K562 (cell line): ENCODE measurements around the gene STON2. TPM values are rescaled to one million over a fixed set of nuclear protein-coding genes. Genes with fewer than 3 reads are reported as not detected.

ENCODE experiments used
- ATAC-seq: fragments of 200-7000 bp; cut with Tn5 transposase; 3 replicates; pipeline ENCODE4 v1.9.1; 2020; ENCODE audit warnings: moderate library complexity
- BruUV-seq: library from RNA; stranded (reverse); fragments of 400-500 nt; replicated peaks from 2 replicates; lab custom pipeline; 2021; lab: Mats Ljungman, UMichigan
- CTCF ChIA-PET: fragments of 300-600 bp; formaldehyde crosslinking; extraction: SDS; loops from one replicate; lab custom pipeline; 2021; ENCODE audit warnings: low intra/inter-chr PET ratio; lab: Yijun Ruan, JAX
- POLR2A ChIA-PET: fragments of 300-600, 350-650 bp; sonication (Branson Sonifier 250); formaldehyde crosslinking; extraction: SDS; loops from one replicate; lab custom pipeline; 2021; ENCODE audit warnings: antibody characterized with exemption, inconsistent platforms; lab: Yijun Ruan, JAX
- DNase-seq, 4 experiments: peaks; one replicate each; pipeline versions ENCODE4 v3.0.0 to v3.0.0-alpha.2; 2011 to 2018; ENCODE audit warnings: low spot score in 3 of 4, mixed read lengths in 3 of 4; ENCODE audit errors: extremely low read depth in 1 of 4
- FAIRE-seq: peaks from 2 replicates; lab custom pipeline; 2011; peaks lifted over from hg19 to GRCh38; lab: Jason Lieb, UNC
- H2AFZ ChIP-seq: 2 replicates; pipeline ENCODE4 v1.6.0; 2011; ENCODE audit warnings: low read depth, low read length, control low read depth, inconsistent platforms
- H3K27ac ChIP-seq: fragments of 200-600 bp; 3 replicates; pipeline ENCODE4 v1.8.0; 2011; ENCODE audit warnings: low read depth, mild to moderate bottlenecking, control low read depth, inconsistent platforms, low read length, moderate library complexity, mixed read lengths; ENCODE audit errors: extremely low read depth
- H3K27me3 ChIP-seq, 2 experiments: fragments of 300-600 bp in 1 of 2; 2 replicates in 1 of 2; 3 replicates in 1 of 2; pipeline versions ENCODE4 v1.6.0 to v1.8.0; 2011; ENCODE audit warnings: inconsistent platforms in 2 of 2, low read length in 2 of 2, mild to moderate bottlenecking in 1 of 2, mixed read lengths in 1 of 2, moderate library complexity in 1 of 2; ENCODE audit not compliant: control insufficient read depth in 2 of 2, insufficient read depth in 2 of 2
- H3K36me3 ChIP-seq: fragments of 300-600 bp; 3 replicates; pipeline ENCODE4 v1.8.0; 2011; ENCODE audit warnings: mild to moderate bottlenecking, low read length, inconsistent platforms; ENCODE audit not compliant: control insufficient read depth, insufficient read depth
- H3K4me1 ChIP-seq, 2 experiments: fragments of 200-600 bp in 1 of 2; replicated peaks in 1 of 2; 2 replicates in 1 of 2; 3 replicates in 1 of 2; pipeline versions ENCODE4 v1.5.1 to v1.8.0; 2011; ENCODE audit warnings: inconsistent platforms in 2 of 2, low read length in 2 of 2, mild to moderate bottlenecking in 1 of 2, mixed read lengths in 1 of 2, moderate library complexity in 1 of 2; ENCODE audit not compliant: control insufficient read depth in 2 of 2, insufficient read depth in 2 of 2
- H3K4me2 ChIP-seq: 2 replicates; pipeline ENCODE4 v1.6.1; 2011; ENCODE audit warnings: low read length, control low read depth, inconsistent platforms, mixed read lengths; ENCODE audit not compliant: insufficient read depth
- H3K4me3 ChIP-seq: fragments of 200-600 bp; sonication (generic), shearing (Covaris generic); 2 replicates; pipeline ENCODE4 v1.5.1; 2016; ENCODE audit warnings: control low read depth, inconsistent platforms
- H3K79me2 ChIP-seq: fragments of 200-600 bp; 3 replicates; pipeline ENCODE4 v1.8.0; 2011; ENCODE audit warnings: low read length, inconsistent platforms; ENCODE audit not compliant: control insufficient read depth, insufficient read depth
- H3K9ac ChIP-seq, 2 experiments: 2 replicates each; pipeline versions ENCODE4 v1.6.0 to v1.6.1; 2011; ENCODE audit warnings: low read depth in 2 of 2, low read length in 2 of 2, control low read depth in 1 of 2, inconsistent platforms in 1 of 2, mild to moderate bottlenecking in 1 of 2, mixed read lengths in 1 of 2; ENCODE audit not compliant: insufficient read depth in 1 of 2
- H3K9me1 ChIP-seq: one replicate; pipeline ENCODE4 v1.6.0; 2011; ENCODE audit warnings: inconsistent platforms, mild to moderate bottlenecking, low read length, moderate library complexity; ENCODE audit not compliant: control insufficient read depth, insufficient read depth
- H3K9me3 ChIP-seq: replicated peaks from 2 replicates; pipeline ENCODE4 v1.5.1; 2011; ENCODE audit warnings: low read depth, low read length, inconsistent platforms; ENCODE audit not compliant: control insufficient read depth, insufficient read depth
- H4K20me1 ChIP-seq: replicated peaks from 2 replicates; pipeline ENCODE4 v1.6.1; 2011; ENCODE audit warnings: low read length, inconsistent platforms, mixed read lengths; ENCODE audit not compliant: control insufficient read depth, insufficient read depth
- EGR1 ChIP-seq: fragments of 450-650 bp; conservative IDR thresholded peaks from 2 replicates; pipeline ENCODE4 v1.6.1; 2017; ENCODE audit warnings: mild to moderate bottlenecking
- KLF13 ChIP-seq: fragments of 450-650 bp; IDR thresholded peaks from 2 replicates; pipeline ENCODE4 v1.6.1; 2016; ENCODE audit warnings: missing genetic modification characterization, low read depth, mild to moderate bottlenecking, missing compliant biosample characterization, moderate library complexity, borderline replicate concordance
- STAT5B ChIP-seq: fragments of 250-450 bp; sonication (Bioruptor Pico); IDR thresholded peaks from 2 replicates; pipeline ENCODE4 v1.8.0; 2021; ENCODE audit warnings: mild to moderate bottlenecking, inconsistent platforms
- WGBS: fragments of 100-300 bp; shearing (Covaris generic); methylation state at CpG from one replicate; pipeline ENCODE4 v1.1.6; 2016; ENCODE audit warnings: low coverage, mixed read lengths; ENCODE audit not compliant: insufficient coverage; ENCODE audit errors: missing lambda C conversion rate; 5-methylcytosine and 5-hydroxymethylcytosine counted together
- in situ Hi-C: fragments of 300-500 bp; cut with MboI; formaldehyde crosslinking; loops from 4 replicates; pipeline ENCODE4 v1.15.0; 2018; ENCODE audit warnings: inconsistent platforms, mixed read lengths
- intact Hi-C: fragments of 100-400 bp; cut with micrococcal nuclease; formaldehyde crosslinking; loops from 2 replicates; pipeline ENCODE4 v1.14.2; 2022
- polyA plus RNA-seq, 8 experiments: library from polyadenylated mRNA; depleted of rRNA in 4 of 8; stranded (reverse) in 5 of 8; unstranded in 3 of 8; fragments of >200 nt; fragmentation: Nextera tagmentation in 2 of 8; fragmentation: Illumina TruSeq in 1 of 8; extraction: Ambion mirVana in 2 of 8; extraction: Trizol in 1 of 8; gene quantifications; 2 replicates each; pipeline versions ENCODE4 v1.2.1 to v1.2.3, GENCODE V29; 2011 to 2014; ENCODE audit warnings: inconsistent platforms in 1 of 8, missing spikeins in 1 of 8
- total RNA-seq, 7 experiments: library from RNA; depleted of rRNA in 6 of 7; stranded (reverse); fragments of >200 nt in 6 of 7; fragmentation: Illumina TruSeq in 2 of 7; extraction: Trizol in 2 of 7; gene quantifications; 2 replicates each; pipeline versions ENCODE4 v1.2.1 to v1.2.3, GENCODE V29; 2011 to 2021; ENCODE audit warnings: low replicate concordance in 1 of 7
- TF ChIP-seq, protein P1 (sequence below), 3 experiments: IDR thresholded peaks in 2 of 3; conservative IDR thresholded peaks in 1 of 3; 2 replicates each; pipeline ENCODE4 v1.5.1; 2011 to 2012; ENCODE audit warnings: low read length in 3 of 3, mild to moderate bottlenecking in 3 of 3, control low read depth in 2 of 3, improper control_type of control experiment in 1 of 3, inconsistent platforms in 1 of 3, low read depth in 1 of 3, mixed read lengths in 1 of 3, moderate library complexity in 1 of 3; ENCODE audit not compliant: insufficient read depth in 2 of 3
- TF ChIP-seq, protein P2 (sequence below): fragments of 150-350 bp; IDR thresholded peaks from 2 replicates; pipeline ENCODE4 v1.6.1; 2014; ENCODE audit warnings: low read depth, mild to moderate bottlenecking, low read length, borderline replicate concordance

Gene STON2
- total and polyA plus RNA-seq, 9 of the 15 experiments (the other 6 are each of a cell fraction or from before 2014, with no cell fraction given), result 7.8 to 99.3 (median 53.5) TPM

DNA sequence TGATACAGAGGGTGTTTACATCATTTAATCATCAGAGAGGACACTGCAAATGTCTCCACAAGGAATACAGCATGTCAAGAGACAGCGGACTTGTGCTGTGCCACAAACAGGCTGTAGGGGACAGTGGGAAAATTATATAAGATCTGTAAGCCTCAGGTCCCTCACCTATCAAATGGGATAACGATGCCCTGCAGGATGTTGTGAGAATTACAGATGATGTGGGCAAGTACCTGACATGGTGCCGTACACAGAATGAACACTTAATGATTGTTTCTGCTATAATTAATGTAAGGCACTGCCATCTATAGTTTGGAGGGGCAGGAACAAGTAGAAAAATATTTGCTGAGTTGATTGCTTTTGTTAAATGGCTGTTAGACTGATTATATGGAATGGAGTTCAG lies 97.5 kb downstream of the STON2 start:
- Histone ChIP-seq H3K9me3 (no peaks in the 10 kb centered on the region), H3K27ac (peak overlapping the region; percentile 87; the same call in 2 of the 3 replicates), H3K4me1 (peaks cover 15 to 30% of the 10 kb centered on the region in 2 experiments), H3K9me1 (no peaks in the 10 kb centered on the region), H3K4me2 (no peak overlapping the region), H3K9ac (no peak overlapping the region), H2AFZ (no peak overlapping the region), H3K27me3 (no peaks in the 10 kb centered on the region), H4K20me1 (peaks cover 15% of the 10 kb centered on the region), H3K4me3 (no peak overlapping the region), H3K36me3 (peaks cover 21% of the 10 kb centered on the region; the same call in 2 of the 3 replicates), H3K79me2 (peaks cover 57% of the 10 kb centered on the region)
- ATAC-seq (no peak), FAIRE-seq (no peak), DNase-seq (peak in 2 of 4 experiments; percentile 23 to 24)
- POLR2A ChIA-PET, result no interaction called here
- in situ Hi-C loops (no loop called here), intact Hi-C loops (loop anchor here (5.0 kb wide), 1 partner anchor 130 kb away; no protein-coding TSS in a partner anchor)
- 83% methylated on average over 3 of the region's 3 CpGs for WGBS
- no TSS peak for BruUV-seq
- TF ChIP-seq EGR1, result no peak
- TF ChIP-seq STAT5B, result no peak
- TF ChIP-seq, protein P1, sequence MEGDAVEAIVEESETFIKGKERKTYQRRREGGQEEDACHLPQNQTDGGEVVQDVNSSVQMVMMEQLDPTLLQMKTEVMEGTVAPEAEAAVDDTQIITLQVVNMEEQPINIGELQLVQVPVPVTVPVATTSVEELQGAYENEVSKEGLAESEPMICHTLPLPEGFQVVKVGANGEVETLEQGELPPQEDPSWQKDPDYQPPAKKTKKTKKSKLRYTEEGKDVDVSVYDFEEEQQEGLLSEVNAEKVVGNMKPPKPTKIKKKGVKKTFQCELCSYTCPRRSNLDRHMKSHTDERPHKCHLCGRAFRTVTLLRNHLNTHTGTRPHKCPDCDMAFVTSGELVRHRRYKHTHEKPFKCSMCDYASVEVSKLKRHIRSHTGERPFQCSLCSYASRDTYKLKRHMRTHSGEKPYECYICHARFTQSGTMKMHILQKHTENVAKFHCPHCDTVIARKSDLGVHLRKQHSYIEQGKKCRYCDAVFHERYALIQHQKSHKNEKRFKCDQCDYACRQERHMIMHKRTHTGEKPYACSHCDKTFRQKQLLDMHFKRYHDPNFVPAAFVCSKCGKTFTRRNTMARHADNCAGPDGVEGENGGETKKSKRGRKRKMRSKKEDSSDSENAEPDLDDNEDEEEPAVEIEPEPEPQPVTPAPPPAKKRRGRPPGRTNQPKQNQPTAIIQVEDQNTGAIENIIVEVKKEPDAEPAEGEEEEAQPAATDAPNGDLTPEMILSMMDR (IDR thresholded peaks at IDR 0.05 in 2 of 3, conservative IDR thresholded peaks at IDR 0.05 in 1 of 3; ENCODE audit: insufficient read depth in 2 of 3, low read depth in 1 of 3, low read length in 3 of 3), result 0 out of 6 replicates have a peak, but pooled peaks of 1 of the 3 experiments have one; percentile 1
- TF ChIP-seq KLF13, result no peak
- TF ChIP-seq, protein P2, sequence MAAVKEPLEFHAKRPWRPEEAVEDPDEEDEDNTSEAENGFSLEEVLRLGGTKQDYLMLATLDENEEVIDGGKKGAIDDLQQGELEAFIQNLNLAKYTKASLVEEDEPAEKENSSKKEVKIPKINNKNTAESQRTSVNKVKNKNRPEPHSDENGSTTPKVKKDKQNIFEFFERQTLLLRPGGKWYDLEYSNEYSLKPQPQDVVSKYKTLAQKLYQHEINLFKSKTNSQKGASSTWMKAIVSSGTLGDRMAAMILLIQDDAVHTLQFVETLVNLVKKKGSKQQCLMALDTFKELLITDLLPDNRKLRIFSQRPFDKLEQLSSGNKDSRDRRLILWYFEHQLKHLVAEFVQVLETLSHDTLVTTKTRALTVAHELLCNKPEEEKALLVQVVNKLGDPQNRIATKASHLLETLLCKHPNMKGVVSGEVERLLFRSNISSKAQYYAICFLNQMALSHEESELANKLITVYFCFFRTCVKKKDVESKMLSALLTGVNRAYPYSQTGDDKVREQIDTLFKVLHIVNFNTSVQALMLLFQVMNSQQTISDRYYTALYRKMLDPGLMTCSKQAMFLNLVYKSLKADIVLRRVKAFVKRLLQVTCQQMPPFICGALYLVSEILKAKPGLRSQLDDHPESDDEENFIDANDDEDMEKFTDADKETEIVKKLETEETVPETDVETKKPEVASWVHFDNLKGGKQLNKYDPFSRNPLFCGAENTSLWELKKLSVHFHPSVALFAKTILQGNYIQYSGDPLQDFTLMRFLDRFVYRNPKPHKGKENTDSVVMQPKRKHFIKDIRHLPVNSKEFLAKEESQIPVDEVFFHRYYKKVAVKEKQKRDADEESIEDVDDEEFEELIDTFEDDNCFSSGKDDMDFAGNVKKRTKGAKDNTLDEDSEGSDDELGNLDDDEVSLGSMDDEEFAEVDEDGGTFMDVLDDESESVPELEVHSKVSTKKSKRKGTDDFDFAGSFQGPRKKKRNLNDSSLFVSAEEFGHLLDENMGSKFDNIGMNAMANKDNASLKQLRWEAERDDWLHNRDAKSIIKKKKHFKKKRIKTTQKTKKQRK, result no peak
- CTCF ChIA-PET, result no interaction called here
